Measurements from ENCODE around the gene PKN3.

PKN3 gene

GRCh38 chr9:128715436-128715750, 13.1 kb downstream of the PKN3 start:
- no peak overlapping the region for H3K4me3 ChIP-seq (ENCODE audit: low read depth, low read length)

GRCh38 chr9:128716581-128717254, 14.4 kb downstream of the PKN3 start:
- H3K4me3 ChIP-seq (ENCODE audit: low read depth, low read length), result no peak overlapping the region

- no peak overlapping the region for H3K4me3 ChIP-seq (ENCODE audit: low read depth, low read length)
These were observed 15.7 kb downstream of the PKN3 start for GRCh38 chr9:128718047-128718446.

GRCh38 chr9:128718475-128718874, 16.2 kb downstream of the PKN3 start:
- no peak overlapping the region for H3K4me3 ChIP-seq (ENCODE audit: low read depth, low read length)

- H3K4me3 ChIP-seq (ENCODE audit: low read depth, low read length), result no peak overlapping the region
These were observed 17.8 kb downstream of the PKN3 start for GRCh38 chr9:128719919-128720605.

- H3K4me3 ChIP-seq (ENCODE audit: low read depth, low read length), result no peak overlapping the region
These were observed 18.7 kb downstream of the PKN3 start for GRCh38 chr9:128720841-128721486.

GRCh38 chr9:128721487-128722010, 19.2 kb downstream of the PKN3 start:
- H3K4me3 ChIP-seq (ENCODE audit: low read depth, low read length), result no peak overlapping the region

GRCh38 chr9:128722380-128723351, 20.4 kb downstream of the PKN3 start:
- no peak overlapping the region for H3K4me3 ChIP-seq (ENCODE audit: low read depth, low read length)

- H3K4me3 ChIP-seq (ENCODE audit: low read depth, low read length), result peak overlapping the region; percentile 81
These were observed 21.1 kb downstream of the PKN3 start for GRCh38 chr9:128723352-128723865.

GRCh38 chr9:128723866-128724743, 21.8 kb downstream of the PKN3 start, which contains the start of gene ZDHHC12:
Gene ZDHHC12 (minus strand): TSS chr9:128724127. CDS start chr9:128724093, 34 bp downstream.
- peak within 1 kb of the TSS; percentile 81 for H3K4me3 ChIP-seq (ENCODE audit: low read depth, low read length)

GRCh38 chr9:128724744-128725211, 22.5 kb downstream of the PKN3 start:
- H3K4me3 ChIP-seq (ENCODE audit: low read depth, low read length), result peak overlapping the region; percentile 33

GRCh38 chr9:128727640-128728248, 25.4 kb downstream of the PKN3 start:
- no peak overlapping the region for H3K4me3 ChIP-seq (ENCODE audit: low read depth, low read length)

- no peak overlapping the region for H3K4me3 ChIP-seq (ENCODE audit: low read depth, low read length)
These were observed 26.0 kb downstream of the PKN3 start for GRCh38 chr9:128728298-128728697.

GRCh38 chr9:128729302-128729701, 27.0 kb downstream of the PKN3 start:
- no peak overlapping the region for H3K4me3 ChIP-seq (ENCODE audit: low read depth, low read length)

- H3K4me3 ChIP-seq (ENCODE audit: low read depth, low read length), result no peak overlapping the region
These were observed 27.6 kb downstream of the PKN3 start for GRCh38 chr9:128729766-128730517.

GRCh38 chr9:128731093-128731492, 28.8 kb downstream of the PKN3 start:
- no peak overlapping the region for H3K4me3 ChIP-seq (ENCODE audit: low read depth, low read length)

- no peak overlapping the region for H3K4me3 ChIP-seq (ENCODE audit: low read depth, low read length)
These were observed 29.4 kb downstream of the PKN3 start for GRCh38 chr9:128731691-128732090.

- no peak overlapping the region for H3K4me3 ChIP-seq (ENCODE audit: low read depth, low read length)
These were observed 30.3 kb downstream of the PKN3 start for GRCh38 chr9:128732576-128732975.

Data from iPS-11a (cell line).